ENCODE data around the gene POLR3G.
A peak's percentile ranks its signal among the peaks of the same experiment; 100 is the strongest.

Gene POLR3G

DNA sequence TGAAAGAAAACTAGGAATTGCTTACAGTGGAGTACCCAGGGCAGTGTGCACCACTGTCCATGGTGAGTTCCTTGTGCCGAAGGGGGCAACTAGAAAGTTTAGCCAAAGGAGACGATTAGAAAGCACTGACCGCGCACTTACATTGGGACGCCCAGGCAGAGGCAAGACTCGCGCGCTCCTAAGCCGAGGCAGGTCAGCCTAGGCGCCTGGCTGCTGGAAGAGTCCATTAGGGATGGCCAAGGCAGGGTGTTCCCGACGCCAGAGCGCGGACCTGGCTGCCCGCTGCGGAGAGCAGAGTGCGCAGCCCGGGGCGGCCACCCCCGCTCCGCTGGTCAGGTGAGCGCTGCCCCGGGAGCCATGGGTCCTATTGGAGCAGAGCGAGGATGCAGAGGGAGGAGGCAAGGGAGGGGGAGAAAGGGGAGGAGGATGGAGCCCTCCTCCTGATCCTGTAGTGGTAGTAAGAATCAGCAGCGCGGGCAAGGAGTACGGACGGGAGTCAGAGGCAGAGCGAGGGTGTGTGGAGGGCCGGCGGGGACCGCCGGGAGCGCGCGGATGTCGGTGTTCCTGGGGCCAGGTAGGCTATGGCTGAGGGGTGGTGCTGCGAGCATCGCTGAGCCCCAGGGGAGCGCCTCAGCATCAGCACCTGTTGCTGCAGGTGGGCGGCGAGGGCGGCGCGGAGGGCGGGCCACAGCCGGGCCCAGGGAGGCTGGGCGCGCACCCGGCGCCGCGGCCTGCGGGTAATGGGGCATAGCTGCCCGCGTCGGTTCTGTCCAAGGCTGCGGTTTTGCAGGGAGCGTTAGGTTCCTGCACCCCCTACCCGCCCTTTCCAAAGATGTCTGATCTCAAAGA is 83.9 kb downstream of the POLR3G start, which contains the start of gene ADGRV1:
ADGRV1 (plus strand) TSS at position 454 of the 849 bp plus-strand sequence; CDS start at position 553, 99 bp downstream.
- peaks cover 9% of the 10 kb centered on the region for H3K27me3 ChIP-seq (ENCODE audit: control insufficient read depth, insufficient read depth, low read length)
- no peak within 1 kb of the TSS for H3K9ac ChIP-seq (ENCODE audit: low read length)
- no peaks in the 10 kb centered on the region for H3K36me3 ChIP-seq (ENCODE audit: control insufficient read depth, insufficient read depth, low read length)
- no peaks in the 10 kb centered on the region for H3K4me1 ChIP-seq (ENCODE audit: control insufficient read depth, insufficient read depth, low read length)
- H3K4me3 ChIP-seq (ENCODE audit: low read length), result peak within 1 kb of the TSS; percentile 61
- H3K27ac ChIP-seq (ENCODE audit: low read depth, low read length), result no peak within 1 kb of the TSS

DNA sequence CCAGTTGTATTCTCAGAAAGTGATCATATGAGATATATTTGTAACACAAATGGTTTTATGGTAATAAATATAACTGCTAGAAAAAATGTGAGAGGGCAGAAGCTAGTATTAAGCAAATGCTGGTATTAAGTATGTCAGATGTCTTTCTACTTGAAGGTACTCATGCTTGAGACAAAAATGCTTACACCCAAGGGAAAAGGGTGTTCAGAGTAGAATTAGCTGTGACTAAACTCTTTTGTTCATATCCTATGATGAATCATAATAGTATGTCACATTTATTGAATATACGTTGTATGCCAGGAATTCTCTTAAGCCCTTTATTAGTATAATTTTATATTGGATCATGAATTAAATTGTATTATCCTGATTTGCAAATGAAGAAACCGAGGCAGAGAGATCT is 86.1 kb downstream of the POLR3G start:
- Histone ChIP-seq H3K4me3 (ENCODE audit: low read length) (no peak overlapping the region), H3K36me3 (ENCODE audit: control insufficient read depth, insufficient read depth, low read length) (no peaks in the 10 kb centered on the region), H3K4me1 (ENCODE audit: control insufficient read depth, insufficient read depth, low read length) (no peaks in the 10 kb centered on the region), H3K27ac (ENCODE audit: low read depth, low read length) (no peak overlapping the region), H3K27me3 (ENCODE audit: control insufficient read depth, insufficient read depth, low read length) (peaks cover 9% of the 10 kb centered on the region), H3K9ac (ENCODE audit: low read length) (no peak overlapping the region)

GRCh38 chr5:90561766-90562165 is 87.1 kb downstream of the POLR3G start:
- Histone ChIP-seq H3K9ac (ENCODE audit: low read length) (no peak overlapping the region), H3K27me3 (ENCODE audit: control insufficient read depth, insufficient read depth, low read length) (peaks cover 9% of the 10 kb centered on the region), H3K4me3 (ENCODE audit: low read length) (no peak overlapping the region), H3K36me3 (ENCODE audit: control insufficient read depth, insufficient read depth, low read length) (no peaks in the 10 kb centered on the region), H3K27ac (ENCODE audit: low read depth, low read length) (no peak overlapping the region), H3K4me1 (ENCODE audit: control insufficient read depth, insufficient read depth, low read length) (no peaks in the 10 kb centered on the region)

DNA sequence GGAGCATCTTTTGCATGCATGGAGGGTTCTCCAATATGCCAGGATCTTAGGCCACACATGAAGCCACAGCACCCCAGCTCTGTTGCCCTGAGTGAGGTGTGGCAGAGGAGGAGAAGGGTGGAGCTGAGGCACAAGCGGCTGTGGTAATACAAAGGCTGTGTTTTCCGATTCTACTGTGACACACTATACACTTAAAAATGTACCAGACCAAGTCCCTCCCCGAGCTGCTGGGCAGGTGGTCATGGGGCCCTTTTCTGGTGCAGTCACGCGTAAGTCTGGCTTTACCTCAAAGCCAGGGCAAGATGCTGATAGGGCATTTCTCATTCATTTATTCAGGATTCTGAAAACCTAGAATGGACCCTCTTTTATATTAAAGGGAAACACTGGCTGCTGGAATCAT is 87.7 kb downstream of the POLR3G start:
- peaks cover 9% of the 10 kb centered on the region for H3K27me3 ChIP-seq (ENCODE audit: control insufficient read depth, insufficient read depth, low read length)
- no peaks in the 10 kb centered on the region for H3K4me1 ChIP-seq (ENCODE audit: control insufficient read depth, insufficient read depth, low read length)
- no peak overlapping the region for H3K4me3 ChIP-seq (ENCODE audit: low read length)
- no peaks in the 10 kb centered on the region for H3K36me3 ChIP-seq (ENCODE audit: control insufficient read depth, insufficient read depth, low read length)
- no peak overlapping the region for H3K27ac ChIP-seq (ENCODE audit: low read depth, low read length)
- H3K9ac ChIP-seq (ENCODE audit: low read length), result no peak overlapping the region

DNA sequence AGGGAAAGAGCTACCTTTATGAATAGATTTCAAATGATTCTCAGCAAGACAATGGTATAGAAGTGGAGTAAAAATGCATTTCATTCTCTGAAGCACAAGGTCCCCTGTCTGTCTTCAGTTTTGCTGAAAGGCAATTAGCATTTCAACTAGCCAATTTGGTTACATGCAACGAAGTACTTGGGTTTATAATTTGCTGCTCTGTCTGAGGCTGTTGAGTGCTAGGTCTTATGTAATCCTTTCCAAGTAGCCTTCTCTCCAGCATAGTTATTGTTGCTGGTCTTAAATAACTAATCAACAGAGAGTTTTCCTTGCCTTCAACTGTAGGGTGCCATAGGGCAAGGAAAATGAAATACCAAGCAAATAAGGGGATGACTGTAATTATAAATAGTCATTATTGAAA is 88.4 kb downstream of the POLR3G start:
- Histone ChIP-seq H3K4me1 (ENCODE audit: control insufficient read depth, insufficient read depth, low read length) (no peaks in the 10 kb centered on the region), H3K9ac (ENCODE audit: low read length) (no peak overlapping the region), H3K36me3 (ENCODE audit: control insufficient read depth, insufficient read depth, low read length) (no peaks in the 10 kb centered on the region), H3K27ac (ENCODE audit: low read depth, low read length) (no peak overlapping the region), H3K27me3 (ENCODE audit: control insufficient read depth, insufficient read depth, low read length) (peaks cover 9% of the 10 kb centered on the region), H3K4me3 (ENCODE audit: low read length) (no peak overlapping the region)
